GM20431 (cell line): Measurements from ENCODE around the gene NMNAT3.

Experiments
- in situ Hi-C: fragments of 300-500 bp; cut with MseI, MboI; formaldehyde crosslinking; loops from one replicate; pipeline ENCODE4 v1.15.0; 2020; ENCODE audit warnings: low sequenced_read_pairs; ENCODE audit not compliant: unreplicated experiment

Gene NMNAT3

GRCh38 chr3:139558351-139559266 is 119.2 kb downstream of the NMNAT3 start:
- in situ Hi-C loops = no loop called here

GRCh38 chr3:139557041-139557440 is 120.7 kb downstream of the NMNAT3 start:
- in situ Hi-C loops = no loop called here

- in situ Hi-C loops = no loop called here
These were observed 122.5 kb downstream of the NMNAT3 start for GRCh38 chr3:139555249-139555648.

- in situ Hi-C loops = no loop called here
These were observed 123.1 kb downstream of the NMNAT3 start for GRCh38 chr3:139554628-139555027.

- in situ Hi-C loops = no loop called here
These were observed 125.0 kb downstream of the NMNAT3 start for GRCh38 chr3:139552632-139553365.

- in situ Hi-C loops = no loop called here
These were observed 129.0 kb downstream of the NMNAT3 start for GRCh38 chr3:139548801-139549200.

- in situ Hi-C loops = no loop called here
These were observed 130.1 kb downstream of the NMNAT3 start for GRCh38 chr3:139547666-139548065.

GRCh38 chr3:139546772-139547171 is 131.0 kb downstream of the NMNAT3 start:
- in situ Hi-C loops = no loop called here

- in situ Hi-C loops = no loop called here
These were observed 136.1 kb downstream of the NMNAT3 start for GRCh38 chr3:139541532-139542288.

GRCh38 chr3:139540651-139541531 is 136.9 kb downstream of the NMNAT3 start:
- in situ Hi-C loops = no loop called here

GRCh38 chr3:139538733-139539132 is 139.0 kb downstream of the NMNAT3 start:
- in situ Hi-C loops = no loop called here

GRCh38 chr3:139537795-139538621 is 139.8 kb downstream of the NMNAT3 start:
- in situ Hi-C loops = no loop called here

- in situ Hi-C loops = no loop called here
These were observed 140.4 kb downstream of the NMNAT3 start for GRCh38 chr3:139537361-139537760.

GRCh38 chr3:139534992-139535879 is 142.5 kb downstream of the NMNAT3 start:
- in situ Hi-C loops = no loop called here

- in situ Hi-C loops = no loop called here
These were observed 143.3 kb downstream of the NMNAT3 start for GRCh38 chr3:139534455-139534812.

- in situ Hi-C loops = no loop called here
These were observed 143.9 kb downstream of the NMNAT3 start for GRCh38 chr3:139533781-139534454.

GRCh38 chr3:139532976-139533375 is 144.8 kb downstream of the NMNAT3 start:
- in situ Hi-C loops = no loop called here
